Measurements from ENCODE around the gene RAB39A. TPM values are rescaled to one million over a fixed set of nuclear protein-coding genes. Genes with fewer than 3 reads are reported as not detected.
"Not testable (repeated sequence)": the region's sequence is repeated elsewhere in the genome, so short reads cannot be mapped to it uniquely, and the experiment has no call there.

The RAB39A gene
- total and polyA plus RNA-seq, 2 experiments from 2014 or later = 0.43 TPM; not detected in 1

DNA sequence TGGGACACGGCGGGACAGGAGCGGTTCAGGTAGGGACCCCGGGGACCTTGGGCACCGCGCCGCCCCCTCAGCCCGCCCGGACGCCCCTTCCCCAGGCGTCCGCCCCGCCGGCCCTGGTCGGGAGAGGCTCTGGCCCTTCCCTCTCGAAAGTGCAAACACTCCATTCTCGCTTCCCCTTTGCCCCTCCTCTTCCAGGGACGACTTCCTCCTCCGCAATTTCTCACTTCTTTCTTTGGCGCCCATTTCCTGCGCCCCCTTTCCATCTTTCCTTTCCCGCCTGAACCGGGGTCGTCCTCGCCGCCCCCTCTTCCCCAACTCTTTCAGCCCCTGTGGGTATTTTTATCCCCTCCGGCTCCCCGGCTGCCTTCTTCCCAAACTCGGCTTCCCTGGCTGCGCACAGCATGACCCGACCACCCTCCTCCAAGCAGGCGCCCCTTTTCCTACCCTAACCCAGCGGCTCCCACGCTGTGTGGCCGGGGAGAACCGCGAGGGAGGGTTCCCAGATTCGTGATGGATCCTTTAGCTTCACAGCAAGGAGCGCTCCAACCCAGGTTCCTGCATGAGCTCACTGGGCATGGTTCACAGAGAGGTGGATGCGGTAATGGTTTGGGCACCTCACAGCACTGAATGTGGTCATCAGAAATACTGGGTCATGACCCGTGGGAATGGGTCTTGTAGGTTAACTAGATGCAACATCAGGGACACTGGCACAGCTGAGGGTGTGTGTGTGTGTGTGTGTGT lies 689 bp downstream of the RAB39A start:
- TF ChIP-seq EZH2 (IDR thresholded peaks at IDR 0.05; ENCODE audit: borderline replicate concordance) (no peak), EZH2phosphoT487 (IDR thresholded peaks at IDR 0.05; ENCODE audit: low read depth, severe bottlenecking, unreplicated experiment) (no peak)
- TF ChIP-seq, protein P1, sequence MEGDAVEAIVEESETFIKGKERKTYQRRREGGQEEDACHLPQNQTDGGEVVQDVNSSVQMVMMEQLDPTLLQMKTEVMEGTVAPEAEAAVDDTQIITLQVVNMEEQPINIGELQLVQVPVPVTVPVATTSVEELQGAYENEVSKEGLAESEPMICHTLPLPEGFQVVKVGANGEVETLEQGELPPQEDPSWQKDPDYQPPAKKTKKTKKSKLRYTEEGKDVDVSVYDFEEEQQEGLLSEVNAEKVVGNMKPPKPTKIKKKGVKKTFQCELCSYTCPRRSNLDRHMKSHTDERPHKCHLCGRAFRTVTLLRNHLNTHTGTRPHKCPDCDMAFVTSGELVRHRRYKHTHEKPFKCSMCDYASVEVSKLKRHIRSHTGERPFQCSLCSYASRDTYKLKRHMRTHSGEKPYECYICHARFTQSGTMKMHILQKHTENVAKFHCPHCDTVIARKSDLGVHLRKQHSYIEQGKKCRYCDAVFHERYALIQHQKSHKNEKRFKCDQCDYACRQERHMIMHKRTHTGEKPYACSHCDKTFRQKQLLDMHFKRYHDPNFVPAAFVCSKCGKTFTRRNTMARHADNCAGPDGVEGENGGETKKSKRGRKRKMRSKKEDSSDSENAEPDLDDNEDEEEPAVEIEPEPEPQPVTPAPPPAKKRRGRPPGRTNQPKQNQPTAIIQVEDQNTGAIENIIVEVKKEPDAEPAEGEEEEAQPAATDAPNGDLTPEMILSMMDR (IDR thresholded peaks at IDR 0.05; ENCODE audit: poor library complexity) = no peak
- Histone ChIP-seq H3K9me2 (replicated peaks; ENCODE audit: insufficient read depth) (no peaks in the 10 kb centered on the region), H4K20me1 (ENCODE audit: insufficient read depth, poor library complexity, severe bottlenecking) (no peaks in the 10 kb centered on the region), H3K9me3 (ENCODE audit: low read depth) (no peaks in the 10 kb centered on the region), H3K79me2 (no peaks in the 10 kb centered on the region), H3K4me2 (peak overlapping the region; percentile 98), H3K27ac (no peak overlapping the region), H2AFZ (peak overlapping the region; percentile 93), H3K36me3 (replicated peaks; ENCODE audit: insufficient read depth, low read depth) (no peaks in the 10 kb centered on the region), H3K27me3 (peaks cover 12% of the 10 kb centered on the region), H3K4me1 (ENCODE audit: insufficient read depth) (peaks cover 6% of the 10 kb centered on the region), H3K4me3 (peak overlapping the region; percentile 64)
- DNase-seq (ENCODE audit: low spot score) = peak; percentile 7
- 2% methylated on average over 28 of the region's 41 CpGs for WGBS (ENCODE audit: low lambda C conversion rate, missing lambda C conversion rate)

DNA sequence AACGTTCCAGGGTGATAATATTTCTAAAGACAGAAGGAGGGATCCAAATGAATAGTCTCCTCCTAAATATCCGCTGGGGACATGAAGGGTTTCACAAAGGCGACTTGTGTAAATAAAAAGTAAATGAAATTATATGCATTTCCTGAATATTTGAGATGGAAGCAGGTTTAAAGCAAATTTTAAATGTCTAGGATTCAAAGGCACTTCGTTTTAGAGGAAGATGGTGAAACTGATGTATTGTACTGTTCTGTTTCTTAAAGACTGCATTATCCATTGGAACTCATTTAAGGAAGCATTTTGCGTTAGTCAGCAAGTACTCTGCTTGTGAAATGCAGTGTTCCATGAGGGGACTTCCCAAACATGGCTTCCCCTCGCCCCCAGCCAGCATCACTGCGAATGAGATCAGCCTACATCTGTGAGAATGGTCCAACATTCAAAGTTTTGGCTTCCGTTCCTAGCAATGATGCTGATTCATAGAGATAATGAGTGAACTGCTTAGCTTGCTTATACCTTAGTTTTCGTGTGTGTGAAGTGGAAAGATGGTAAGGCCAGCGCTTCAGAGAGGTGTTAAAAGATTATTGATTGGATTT lies 1.5 kb downstream of the RAB39A start:
- no peak overlapping the region for H3K27ac ChIP-seq
- H2AFZ ChIP-seq = no peak overlapping the region
- H3K9me2 ChIP-seq (replicated peaks; ENCODE audit: insufficient read depth) = no peaks in the 10 kb centered on the region
- H3K9me3 ChIP-seq (ENCODE audit: low read depth) = no peaks in the 10 kb centered on the region
- no peaks in the 10 kb centered on the region for H3K36me3 ChIP-seq (replicated peaks; ENCODE audit: insufficient read depth, low read depth)
- H3K27me3 ChIP-seq = peaks cover 12% of the 10 kb centered on the region
- H3K4me3 ChIP-seq = no peak overlapping the region
- H3K79me2 ChIP-seq = no peaks in the 10 kb centered on the region
- TF ChIP-seq, protein P1 (IDR thresholded peaks at IDR 0.05; ENCODE audit: poor library complexity) = no peak
- TF ChIP-seq EZH2phosphoT487 (IDR thresholded peaks at IDR 0.05; ENCODE audit: low read depth, severe bottlenecking, unreplicated experiment) = no peak
- TF ChIP-seq EZH2 (IDR thresholded peaks at IDR 0.05; ENCODE audit: borderline replicate concordance) = no peak
- peaks cover 6% of the 10 kb centered on the region for H3K4me1 ChIP-seq (ENCODE audit: insufficient read depth)
- H4K20me1 ChIP-seq (ENCODE audit: insufficient read depth, poor library complexity, severe bottlenecking) = no peaks in the 10 kb centered on the region
- no peak for DNase-seq (ENCODE audit: low spot score)
- peak overlapping the region; percentile 98 for H3K4me2 ChIP-seq
- 51% methylated on average over 10 of the region's 10 CpGs for WGBS (ENCODE audit: low lambda C conversion rate, missing lambda C conversion rate)

GRCh38 chr11:107931206-107931605 lies 3.0 kb downstream of the RAB39A start:
- Histone ChIP-seq H3K4me1 (ENCODE audit: insufficient read depth) (peaks cover 6% of the 10 kb centered on the region), H3K27ac (no peak overlapping the region), H3K4me2 (no peak overlapping the region), H3K4me3 (no peak overlapping the region), H2AFZ (no peak overlapping the region), H3K9me2 (replicated peaks; ENCODE audit: insufficient read depth) (no peaks in the 10 kb centered on the region), H3K36me3 (replicated peaks; ENCODE audit: insufficient read depth, low read depth) (no peaks in the 10 kb centered on the region), H3K9me3 (ENCODE audit: low read depth) (no peaks in the 10 kb centered on the region), H4K20me1 (ENCODE audit: insufficient read depth, poor library complexity, severe bottlenecking) (no peaks in the 10 kb centered on the region), H3K79me2 (no peaks in the 10 kb centered on the region), H3K27me3 (peaks cover 12% of the 10 kb centered on the region)
- DNase-seq (ENCODE audit: low spot score) = no peak
- 88% methylated on average over 7 of the region's 7 CpGs for WGBS (ENCODE audit: low lambda C conversion rate, missing lambda C conversion rate)
- no peak for TF ChIP-seq EZH2phosphoT487 (IDR thresholded peaks at IDR 0.05; ENCODE audit: low read depth, severe bottlenecking, unreplicated experiment)
- TF ChIP-seq EZH2 (IDR thresholded peaks at IDR 0.05; ENCODE audit: borderline replicate concordance) = no peak

GRCh38 chr11:107947904-107948303 lies 19.7 kb downstream of the RAB39A start:
- DNase-seq (ENCODE audit: low spot score) = no peak
- H3K9me2 ChIP-seq (replicated peaks; ENCODE audit: insufficient read depth) = no peaks in the 10 kb centered on the region
- no peak overlapping the region for H2AFZ ChIP-seq
- no peak overlapping the region for H3K4me2 ChIP-seq
- no peaks in the 10 kb centered on the region for H3K4me1 ChIP-seq (ENCODE audit: insufficient read depth)
- H3K27me3 ChIP-seq = no peaks in the 10 kb centered on the region
- 80% methylated on average over 4 of the region's 4 CpGs for WGBS (ENCODE audit: low lambda C conversion rate, missing lambda C conversion rate)
- no peak overlapping the region for H3K4me3 ChIP-seq
- H4K20me1 ChIP-seq (ENCODE audit: insufficient read depth, poor library complexity, severe bottlenecking) = no peaks in the 10 kb centered on the region
- H3K27ac ChIP-seq = no peak overlapping the region
- no peaks in the 10 kb centered on the region for H3K79me2 ChIP-seq
- H3K9me3 ChIP-seq (ENCODE audit: low read depth) = no peaks in the 10 kb centered on the region
- no peak for TF ChIP-seq EZH2 (IDR thresholded peaks at IDR 0.05; ENCODE audit: borderline replicate concordance)
- TF ChIP-seq, protein P1 (IDR thresholded peaks at IDR 0.05; ENCODE audit: poor library complexity) = no peak
- TF ChIP-seq EZH2phosphoT487 (IDR thresholded peaks at IDR 0.05; ENCODE audit: low read depth, severe bottlenecking, unreplicated experiment) = no peak
- H3K36me3 ChIP-seq (replicated peaks; ENCODE audit: insufficient read depth, low read depth) = no peaks in the 10 kb centered on the region

DNA sequence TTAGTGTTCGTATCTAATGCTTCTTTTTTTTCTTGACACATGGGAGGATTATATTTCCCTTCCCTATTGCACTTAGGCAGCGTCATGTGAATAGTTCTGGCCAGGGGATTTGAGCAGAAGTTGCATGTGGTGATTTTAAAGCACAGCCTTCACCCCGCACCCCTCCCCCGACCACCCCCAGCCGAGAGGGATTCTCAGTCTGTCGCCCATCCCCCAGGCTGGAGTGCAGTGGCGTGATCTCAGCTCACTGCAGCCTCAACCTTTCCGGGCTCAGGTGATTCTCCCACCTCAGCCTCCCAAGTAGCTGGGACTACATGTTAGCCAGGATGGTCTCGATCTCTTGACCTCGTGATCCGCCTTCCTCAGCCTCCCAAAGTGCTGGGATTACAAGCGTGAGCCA lies 20.1 kb downstream of the RAB39A start:
- not testable (repeated sequence) for DNase-seq (ENCODE audit: low spot score)

More for the DNA sequence above, 20.1 kb downstream of the RAB39A start:
- H3K79me2 ChIP-seq; H3K4me3 ChIP-seq; H2AFZ ChIP-seq; H3K4me2 ChIP-seq; H3K36me3 ChIP-seq (replicated peaks; ENCODE audit: insufficient read depth, low read depth); H4K20me1 ChIP-seq (ENCODE audit: insufficient read depth, poor library complexity, severe bottlenecking); H3K9me2 ChIP-seq (replicated peaks; ENCODE audit: insufficient read depth); H3K4me1 ChIP-seq (ENCODE audit: insufficient read depth); H3K9me3 ChIP-seq (ENCODE audit: low read depth); H3K27me3 ChIP-seq; H3K27ac ChIP-seq: not testable (repeated sequence)
- WGBS (ENCODE audit: low lambda C conversion rate, missing lambda C conversion rate) = 85% methylated on average over 12 of the region's 12 CpGs

Measured in hepatocyte (in vitro differentiated cells).